ENCODE results near the gene DKK1.
A peak's percentile ranks its signal among the peaks of the same experiment; 100 is the strongest.

Gene DKK1

GRCh38 chr10:52308251-52309031, 5.6 kb upstream of the DKK1 start:
- Mint-ChIP-seq H3K36me3 (ENCODE audit: low read depth) (no peaks in the 10 kb centered on the region), H3K27me3 (peaks cover 53% of the 10 kb centered on the region), H3K27ac (no peak overlapping the region)

GRCh38 chr10:52312942-52313255, 1.2 kb upstream of the DKK1 start:
- H3K4me1 Mint-ChIP-seq (ENCODE audit: low read depth), result peaks cover 17% of the 10 kb centered on the region
- no peaks in the 10 kb centered on the region for H3K9me3 Mint-ChIP-seq
- no peak for DNase-seq
- peaks cover 80% of the 10 kb centered on the region for H3K27me3 Mint-ChIP-seq
- no peak overlapping the region for H3K27ac Mint-ChIP-seq
- H3K36me3 Mint-ChIP-seq (ENCODE audit: low read depth), result no peaks in the 10 kb centered on the region
- H3K4me3 Mint-ChIP-seq, result no peak overlapping the region

More at GRCh38 chr10:52308251-52309031, 5.6 kb upstream of the DKK1 start:
- no peaks in the 10 kb centered on the region for H3K9me3 Mint-ChIP-seq
- peaks cover 9% of the 10 kb centered on the region for H3K4me1 Mint-ChIP-seq (ENCODE audit: low read depth)
- DNase-seq, result peak; percentile 28
- H3K4me3 Mint-ChIP-seq, result peak overlapping the region; percentile 45

DNA sequence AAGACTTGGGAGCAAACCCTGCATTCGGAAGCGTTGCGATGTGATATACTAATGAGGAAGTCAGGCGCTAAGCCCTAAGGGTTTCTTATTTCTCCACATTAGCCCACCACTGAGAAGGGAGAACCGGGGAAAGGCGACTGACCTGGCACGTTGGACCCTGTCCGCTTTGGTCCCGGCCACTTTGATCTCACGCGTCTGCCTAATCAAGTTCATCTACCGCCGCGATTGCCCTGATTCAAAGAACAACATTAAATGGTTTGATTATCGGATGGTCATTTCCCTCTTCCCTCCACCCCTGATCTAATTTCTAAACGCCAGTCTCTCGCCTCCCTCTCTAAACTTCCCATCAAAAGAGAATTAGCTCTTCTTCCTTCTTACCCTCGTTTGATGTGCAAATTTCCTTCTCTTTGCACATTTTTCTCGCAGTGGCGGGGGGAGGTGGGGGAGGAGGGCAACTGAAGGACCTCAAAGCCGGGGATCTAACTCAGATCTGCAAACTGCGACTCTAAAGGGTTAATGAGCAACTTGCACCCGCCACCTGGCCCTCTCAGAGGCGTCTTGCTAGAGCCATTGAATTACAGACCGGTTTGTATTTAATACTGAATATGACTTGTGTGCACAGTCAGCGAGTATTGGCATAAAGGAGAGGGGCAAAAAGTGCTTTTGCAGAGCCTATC, 687 bp upstream of the DKK1 start:
- Mint-ChIP-seq H3K27me3 (peaks cover 78% of the 10 kb centered on the region), H3K4me1 (ENCODE audit: low read depth) (peaks cover 15% of the 10 kb centered on the region), H3K27ac (no peak overlapping the region), H3K36me3 (ENCODE audit: low read depth) (no peaks in the 10 kb centered on the region), H3K4me3 (no peak overlapping the region), H3K9me3 (no peaks in the 10 kb centered on the region)
- no peak for DNase-seq

GRCh38 chr10:52314822-52315552, 906 bp downstream of the DKK1 start:
- Mint-ChIP-seq H3K36me3 (ENCODE audit: low read depth) (no peaks in the 10 kb centered on the region), H3K4me1 (ENCODE audit: low read depth) (peaks cover 13% of the 10 kb centered on the region), H3K9me3 (no peaks in the 10 kb centered on the region), H3K27me3 (peaks cover 62% of the 10 kb centered on the region), H3K27ac (no peak overlapping the region), H3K4me3 (no peak overlapping the region)
- DNase-seq, result no peak

GRCh38 chr10:52316001-52316400, 1.9 kb downstream of the DKK1 start:
- no peak for DNase-seq
- H3K27ac Mint-ChIP-seq, result no peak overlapping the region
- peaks cover 13% of the 10 kb centered on the region for H3K4me1 Mint-ChIP-seq (ENCODE audit: low read depth)
- no peaks in the 10 kb centered on the region for H3K9me3 Mint-ChIP-seq
- no peaks in the 10 kb centered on the region for H3K36me3 Mint-ChIP-seq (ENCODE audit: low read depth)
- H3K4me3 Mint-ChIP-seq, result no peak overlapping the region
- H3K27me3 Mint-ChIP-seq, result peaks cover 56% of the 10 kb centered on the region

DNA sequence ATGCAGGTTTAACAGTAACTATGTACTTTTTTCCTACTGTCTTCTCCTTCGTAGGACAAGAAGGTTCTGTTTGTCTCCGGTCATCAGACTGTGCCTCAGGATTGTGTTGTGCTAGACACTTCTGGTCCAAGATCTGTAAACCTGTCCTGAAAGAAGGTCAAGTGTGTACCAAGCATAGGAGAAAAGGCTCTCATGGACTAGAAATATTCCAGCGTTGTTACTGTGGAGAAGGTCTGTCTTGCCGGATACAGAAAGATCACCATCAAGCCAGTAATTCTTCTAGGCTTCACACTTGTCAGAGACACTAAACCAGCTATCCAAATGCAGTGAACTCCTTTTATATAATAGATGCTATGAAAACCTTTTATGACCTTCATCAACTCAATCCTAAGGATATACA, 2.4 kb downstream of the DKK1 start:
- H3K36me3 Mint-ChIP-seq (ENCODE audit: low read depth), result no peaks in the 10 kb centered on the region
- H3K27ac Mint-ChIP-seq, result no peak overlapping the region
- no peaks in the 10 kb centered on the region for H3K9me3 Mint-ChIP-seq
- H3K4me1 Mint-ChIP-seq (ENCODE audit: low read depth), result peaks cover 13% of the 10 kb centered on the region
- no peak overlapping the region for H3K4me3 Mint-ChIP-seq
- peaks cover 51% of the 10 kb centered on the region for H3K27me3 Mint-ChIP-seq
- no peak for DNase-seq

DNA sequence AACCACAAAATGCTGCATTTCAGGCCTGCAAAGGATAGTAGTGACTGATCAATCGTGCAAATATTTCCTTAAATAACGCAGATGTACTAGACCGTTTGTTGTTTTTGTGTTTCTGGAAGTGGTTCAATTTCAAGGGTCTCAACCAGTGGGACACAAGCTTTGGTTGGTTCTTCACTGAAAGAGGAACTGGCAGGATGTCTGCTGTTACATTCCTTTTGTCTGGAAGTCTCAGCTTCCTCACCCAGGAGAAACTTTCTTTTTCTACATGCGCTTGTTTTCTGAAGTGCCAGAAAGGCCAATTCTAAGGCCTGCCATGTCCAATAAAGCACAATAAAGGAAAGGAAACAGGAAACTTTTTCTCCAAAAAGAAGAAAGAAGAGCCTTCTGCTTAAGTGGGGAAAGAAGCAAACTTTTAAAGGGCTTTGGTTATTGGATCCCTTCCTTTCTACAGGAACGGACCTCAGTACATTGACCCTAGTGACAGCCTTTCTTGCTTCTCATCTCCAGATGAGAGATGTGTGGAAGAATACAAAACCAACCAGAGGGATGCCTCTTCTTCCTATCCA, 4.1 kb downstream of the DKK1 start:
- Mint-ChIP-seq H3K27ac (no peak overlapping the region), H3K36me3 (ENCODE audit: low read depth) (no peaks in the 10 kb centered on the region), H3K4me1 (ENCODE audit: low read depth) (peaks cover 10% of the 10 kb centered on the region), H3K9me3 (no peaks in the 10 kb centered on the region), H3K4me3 (no peak overlapping the region), H3K27me3 (peaks cover 37% of the 10 kb centered on the region)
- no peak for DNase-seq

- H3K4me1 Mint-ChIP-seq (ENCODE audit: low read depth), result peaks cover 7% of the 10 kb centered on the region
- no peaks in the 10 kb centered on the region for H3K9me3 Mint-ChIP-seq
- H3K4me3 Mint-ChIP-seq, result no peak overlapping the region
- H3K27ac Mint-ChIP-seq, result no peak overlapping the region
- no peak for DNase-seq
- peaks cover 30% of the 10 kb centered on the region for H3K27me3 Mint-ChIP-seq
- H3K36me3 Mint-ChIP-seq (ENCODE audit: low read depth), result no peaks in the 10 kb centered on the region
These were observed 4.9 kb downstream of the DKK1 start for GRCh38 chr10:52318822-52319464.

- Mint-ChIP-seq H3K27ac (no peak overlapping the region), H3K4me3 (no peak overlapping the region)
- no peak for DNase-seq
These were observed 5.8 kb downstream of the DKK1 start for GRCh38 chr10:52319926-52320325.

DNA sequence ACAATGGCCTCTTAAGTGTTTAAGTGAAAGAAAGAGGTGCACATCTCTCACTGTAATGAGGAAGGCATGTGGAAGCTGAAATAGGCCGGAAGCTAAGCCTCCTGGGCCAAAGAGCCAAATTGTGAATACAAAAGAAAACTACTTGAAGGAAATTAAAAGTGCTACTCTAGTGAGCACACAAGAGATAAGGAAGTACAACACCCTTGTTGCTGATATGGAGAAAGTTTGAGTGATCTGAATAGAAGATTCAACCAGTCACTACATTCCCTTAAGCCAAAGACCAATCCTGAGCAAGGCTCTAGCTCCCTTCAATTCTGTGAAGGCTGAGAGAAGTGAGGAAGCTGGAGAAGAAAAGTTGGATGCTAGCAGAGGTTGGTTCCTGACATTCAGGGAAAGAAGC, 8.2 kb downstream of the DKK1 start:
- no peaks in the 10 kb centered on the region for H3K4me1 Mint-ChIP-seq (ENCODE audit: low read depth)
- no peaks in the 10 kb centered on the region for H3K9me3 Mint-ChIP-seq
- no peak overlapping the region for H3K4me3 Mint-ChIP-seq
- H3K36me3 Mint-ChIP-seq (ENCODE audit: low read depth), result no peaks in the 10 kb centered on the region
- DNase-seq, result no peak
- H3K27me3 Mint-ChIP-seq, result peaks cover 4% of the 10 kb centered on the region
- no peak overlapping the region for H3K27ac Mint-ChIP-seq

More at GRCh38 chr10:52319926-52320325, 5.8 kb downstream of the DKK1 start:
- H3K9me3 Mint-ChIP-seq, result no peaks in the 10 kb centered on the region
- no peaks in the 10 kb centered on the region for H3K4me1 Mint-ChIP-seq (ENCODE audit: low read depth)
- H3K36me3 Mint-ChIP-seq (ENCODE audit: low read depth), result no peaks in the 10 kb centered on the region
- H3K27me3 Mint-ChIP-seq, result peaks cover 20% of the 10 kb centered on the region

- no peaks in the 10 kb centered on the region for H3K36me3 Mint-ChIP-seq (ENCODE audit: low read depth)
- no peak overlapping the region for H3K4me3 Mint-ChIP-seq
- H3K4me1 Mint-ChIP-seq (ENCODE audit: low read depth), result no peaks in the 10 kb centered on the region
- no peak for DNase-seq
- no peaks in the 10 kb centered on the region for H3K9me3 Mint-ChIP-seq
- no peak overlapping the region for H3K27ac Mint-ChIP-seq
- peaks cover 2% of the 10 kb centered on the region for H3K27me3 Mint-ChIP-seq
These were observed 8.9 kb downstream of the DKK1 start for GRCh38 chr10:52322936-52323335.

GRCh38 chr10:52326382-52326781, 12.3 kb downstream of the DKK1 start:
- no peak for DNase-seq
- H3K4me3 Mint-ChIP-seq, result no peak overlapping the region
- H3K36me3 Mint-ChIP-seq (ENCODE audit: low read depth), result no peaks in the 10 kb centered on the region
- H3K4me1 Mint-ChIP-seq (ENCODE audit: low read depth), result no peaks in the 10 kb centered on the region
- H3K27ac Mint-ChIP-seq, result no peak overlapping the region
- H3K27me3 Mint-ChIP-seq, result no peaks in the 10 kb centered on the region
- H3K9me3 Mint-ChIP-seq, result no peaks in the 10 kb centered on the region

- Mint-ChIP-seq H3K4me1 (ENCODE audit: low read depth) (no peaks in the 10 kb centered on the region), H3K27me3 (no peaks in the 10 kb centered on the region), H3K9me3 (no peaks in the 10 kb centered on the region), H3K36me3 (ENCODE audit: low read depth) (no peaks in the 10 kb centered on the region), H3K27ac (no peak overlapping the region), H3K4me3 (no peak overlapping the region)
- DNase-seq, result no peak
These were observed 17.7 kb downstream of the DKK1 start for GRCh38 chr10:52331638-52332364.

- H3K27me3 Mint-ChIP-seq, result no peaks in the 10 kb centered on the region
- no peaks in the 10 kb centered on the region for H3K4me1 Mint-ChIP-seq (ENCODE audit: low read depth)
- no peaks in the 10 kb centered on the region for H3K36me3 Mint-ChIP-seq (ENCODE audit: low read depth)
- H3K27ac Mint-ChIP-seq, result no peak overlapping the region
- no peak for DNase-seq
- H3K4me3 Mint-ChIP-seq, result no peak overlapping the region
- no peaks in the 10 kb centered on the region for H3K9me3 Mint-ChIP-seq
These were observed 18.7 kb downstream of the DKK1 start for GRCh38 chr10:52332815-52333214.
